ENCODE data around the gene DDX43. TPM values are rescaled to one million over a fixed set of nuclear protein-coding genes. Genes with fewer than 3 reads are reported as not detected.
"Not testable (repeated sequence)": the region's sequence is repeated elsewhere in the genome, so short reads cannot be mapped to it uniquely, and the experiment has no call there.

DDX43 gene
- total RNA-seq, 1 experiment from 2014 or later: not detected

- H3K4me3 Mint-ChIP-seq (ENCODE audit: unreplicated experiment): peak overlapping the region; percentile 3
- no peaks in the 10 kb centered on the region for H3K27me3 Mint-ChIP-seq (ENCODE audit: insufficient read depth, unreplicated experiment)
- H3K27ac Mint-ChIP-seq (ENCODE audit: low read depth, unreplicated experiment): no peak overlapping the region
- DNase-seq (ENCODE audit: unreplicated experiment): peak; percentile 90
- no TSS peak for BruUV-seq (replicated peaks)
- ChIA-PET POLR2A (interaction anchor here (0.6 to 1.5 kb wide), 5 partner anchors 10 to 130 kb away, joined by 3 to 4 read pairs (median 3); no protein-coding TSS in a partner anchor), CTCF (no interaction called here)
- TF ChIP-seq, protein P1, sequence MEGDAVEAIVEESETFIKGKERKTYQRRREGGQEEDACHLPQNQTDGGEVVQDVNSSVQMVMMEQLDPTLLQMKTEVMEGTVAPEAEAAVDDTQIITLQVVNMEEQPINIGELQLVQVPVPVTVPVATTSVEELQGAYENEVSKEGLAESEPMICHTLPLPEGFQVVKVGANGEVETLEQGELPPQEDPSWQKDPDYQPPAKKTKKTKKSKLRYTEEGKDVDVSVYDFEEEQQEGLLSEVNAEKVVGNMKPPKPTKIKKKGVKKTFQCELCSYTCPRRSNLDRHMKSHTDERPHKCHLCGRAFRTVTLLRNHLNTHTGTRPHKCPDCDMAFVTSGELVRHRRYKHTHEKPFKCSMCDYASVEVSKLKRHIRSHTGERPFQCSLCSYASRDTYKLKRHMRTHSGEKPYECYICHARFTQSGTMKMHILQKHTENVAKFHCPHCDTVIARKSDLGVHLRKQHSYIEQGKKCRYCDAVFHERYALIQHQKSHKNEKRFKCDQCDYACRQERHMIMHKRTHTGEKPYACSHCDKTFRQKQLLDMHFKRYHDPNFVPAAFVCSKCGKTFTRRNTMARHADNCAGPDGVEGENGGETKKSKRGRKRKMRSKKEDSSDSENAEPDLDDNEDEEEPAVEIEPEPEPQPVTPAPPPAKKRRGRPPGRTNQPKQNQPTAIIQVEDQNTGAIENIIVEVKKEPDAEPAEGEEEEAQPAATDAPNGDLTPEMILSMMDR (IDR thresholded peaks at IDR 0.05; ENCODE audit: unreplicated experiment): no peak
- H3K9me3 Mint-ChIP-seq (ENCODE audit: unreplicated experiment): no peaks in the 10 kb centered on the region
- H3K36me3 Mint-ChIP-seq (ENCODE audit: insufficient read depth, unreplicated experiment): peaks cover 3% of the 10 kb centered on the region
- intact Hi-C loops (cut with micrococcal nuclease): no loop called here
- H3K4me1 Mint-ChIP-seq (ENCODE audit: insufficient read depth, unreplicated experiment): peaks cover 10% of the 10 kb centered on the region
Observed at GRCh38 chr6:73455865-73456629, 61.4 kb downstream of the DDX43 start.

GRCh38 chr6:73459474-73459873 is 64.8 kb downstream of the DDX43 start:
- peaks cover 11% of the 10 kb centered on the region for H3K36me3 Mint-ChIP-seq (ENCODE audit: insufficient read depth, unreplicated experiment)
- H3K27me3 Mint-ChIP-seq (ENCODE audit: insufficient read depth, unreplicated experiment); H3K27ac Mint-ChIP-seq (ENCODE audit: low read depth, unreplicated experiment); BruUV-seq (replicated peaks); intact Hi-C loops (cut with micrococcal nuclease); H3K4me1 Mint-ChIP-seq (ENCODE audit: insufficient read depth, unreplicated experiment); H3K9me3 Mint-ChIP-seq (ENCODE audit: unreplicated experiment); H3K4me3 Mint-ChIP-seq (ENCODE audit: unreplicated experiment); CTCF ChIA-PET; DNase-seq (ENCODE audit: unreplicated experiment): not testable (repeated sequence)
- POLR2A ChIA-PET: interaction anchor here (4.5 kb wide), 1 partner anchor 8 kb away, joined by 59 read pairs; the partner anchor contains the start of gene CGAS

DNA sequence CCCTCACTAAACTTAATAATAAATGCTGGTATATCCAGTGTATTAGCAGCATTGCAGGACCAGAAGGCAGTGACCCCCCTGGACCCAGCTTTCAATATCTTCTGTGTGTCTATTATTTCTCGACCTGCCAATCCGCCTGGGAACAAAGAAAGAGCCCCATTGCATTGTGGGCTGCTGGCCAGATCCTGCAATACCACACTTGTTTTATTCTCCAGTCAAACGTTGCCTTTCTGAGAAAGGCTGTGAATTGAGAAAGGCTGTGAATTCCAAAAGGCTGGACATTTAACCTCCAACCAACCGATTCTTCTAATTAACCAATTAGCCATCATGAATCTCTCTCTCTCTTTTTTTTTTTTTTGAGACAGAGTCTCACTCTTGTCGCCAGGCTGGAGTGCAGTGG is 65.4 kb downstream of the DDX43 start:
- intact Hi-C loops (cut with micrococcal nuclease): no loop called here
- ChIA-PET POLR2A (interaction anchor here (0.7 to 4.5 kb wide), 5 partner anchors 8 to 195 kb away, joined by 3 to 59 read pairs (median 27); partner anchors contain the start of genes CGAS and EEF1A1), CTCF (interaction anchor here (0.6 to 0.9 kb wide), 4 partner anchors 10 to 151 kb away, joined by 3 read pairs; no protein-coding TSS in a partner anchor)
- BruUV-seq (replicated peaks): no TSS peak
- peaks cover 15% of the 10 kb centered on the region for H3K36me3 Mint-ChIP-seq (ENCODE audit: insufficient read depth, unreplicated experiment)
- no peaks in the 10 kb centered on the region for H3K9me3 Mint-ChIP-seq (ENCODE audit: unreplicated experiment)
- H3K4me3 Mint-ChIP-seq (ENCODE audit: unreplicated experiment): no peak overlapping the region
- H3K27me3 Mint-ChIP-seq (ENCODE audit: insufficient read depth, unreplicated experiment): no peaks in the 10 kb centered on the region
- DNase-seq (ENCODE audit: unreplicated experiment): no peak
- TF ChIP-seq, protein P1 (IDR thresholded peaks at IDR 0.05; ENCODE audit: unreplicated experiment): no peak
- peaks cover 6% of the 10 kb centered on the region for H3K4me1 Mint-ChIP-seq (ENCODE audit: insufficient read depth, unreplicated experiment)
- H3K27ac Mint-ChIP-seq (ENCODE audit: low read depth, unreplicated experiment): no peak overlapping the region

DNA sequence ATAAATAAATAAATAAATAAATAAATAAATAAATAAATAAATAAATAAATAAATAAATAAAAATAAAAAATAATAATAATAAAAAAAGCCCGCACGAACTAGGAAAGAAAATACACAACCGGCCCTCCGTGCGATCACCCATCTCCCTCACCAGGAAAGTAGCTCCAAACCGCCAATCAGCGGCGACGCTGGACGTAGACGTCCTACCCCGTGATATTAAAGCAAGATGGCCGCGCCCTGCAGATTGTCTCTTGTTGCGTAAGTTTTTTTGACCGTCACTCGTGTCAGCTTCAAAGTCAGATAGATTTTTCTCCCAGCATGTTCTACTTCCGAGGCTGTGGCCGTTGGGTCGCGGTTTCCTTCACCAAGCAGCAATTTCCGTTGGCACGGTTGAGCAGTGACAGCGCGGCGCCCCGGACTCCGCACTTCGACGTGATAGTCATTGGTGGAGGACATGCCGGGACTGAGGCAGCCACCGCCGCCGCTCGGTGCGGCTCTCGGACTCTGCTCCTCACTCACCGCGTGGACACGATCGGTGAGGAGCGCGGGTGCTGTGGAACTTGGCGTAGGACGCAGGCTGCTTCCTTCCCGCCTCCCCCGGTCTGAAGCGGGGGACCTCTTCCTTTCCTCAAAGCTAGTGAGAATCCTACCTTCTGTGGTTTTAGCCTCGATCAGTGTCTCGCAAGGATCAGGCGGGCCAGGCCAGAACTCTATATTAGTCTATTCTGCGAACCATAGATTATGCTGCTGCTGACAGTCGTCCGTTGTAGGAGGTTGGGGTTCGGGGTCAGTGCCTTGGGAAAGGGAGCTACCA is 67.1 kb downstream of the DDX43 start, which contains the start of gene MTO1:
Gene MTO1, plus strand, starts transcription at position 201 of the 814 bp plus-strand sequence. Its CDS starts 118 bp downstream, at position 319.
- no peaks in the 10 kb centered on the region for H3K9me3 Mint-ChIP-seq (ENCODE audit: unreplicated experiment)
- POLR2A ChIA-PET: interaction anchor here (0.6 to 4.5 kb wide), 39 partner anchors 10 to 812 kb away, joined by 3 to 59 read pairs (median 4); partner anchors contain the start of genes CGAS, EEF1A1 and SLC17A5
- CTCF ChIA-PET: interaction anchor here (0.6 to 2.9 kb wide), 15 partner anchors 9 to 1747 kb away, joined by 3 to 12 read pairs (median 6); partner anchors contain the start of gene CGAS
- TF ChIP-seq, protein P1 (IDR thresholded peaks at IDR 0.05; ENCODE audit: unreplicated experiment): no peak
- peaks cover 28% of the 10 kb centered on the region for H3K36me3 Mint-ChIP-seq (ENCODE audit: insufficient read depth, unreplicated experiment)
- no peaks in the 10 kb centered on the region for H3K27me3 Mint-ChIP-seq (ENCODE audit: insufficient read depth, unreplicated experiment)
- DNase-seq (ENCODE audit: unreplicated experiment): peak; percentile 94
- intact Hi-C loops (cut with micrococcal nuclease): loop anchor here (2.0 kb wide), 1 partner anchor 191 kb away; the partner anchor contains the start of gene SLC17A5
- H3K27ac Mint-ChIP-seq (ENCODE audit: low read depth, unreplicated experiment): peak within 1 kb of the TSS; percentile 95
- H3K4me3 Mint-ChIP-seq (ENCODE audit: unreplicated experiment): peak within 1 kb of the TSS; percentile 88
- H3K4me1 Mint-ChIP-seq (ENCODE audit: insufficient read depth, unreplicated experiment): peaks cover 6% of the 10 kb centered on the region
- TSS peak; percentile 79 for BruUV-seq (replicated peaks)

Other genes starting within 250 kb of the DDX43 start
- gene KHDC1L, start 169.3 kb upstream of the DDX43 start, total RNA-seq (2022): not detected in 2 replicates
- gene KHDC1, start 131.6 kb upstream of the DDX43 start, total RNA-seq (2022): 1.3 and 2.6 TPM in 2 replicates
- not detected in 2 replicates for gene DPPA5, start 40.6 kb upstream of the DDX43 start, total RNA-seq (2022)
- not detected in 2 replicates for gene KHDC3L, start 32.2 kb upstream of the DDX43 start, total RNA-seq (2022)
- not detected in 2 replicates for gene OOEP, start 24.9 kb upstream of the DDX43 start, total RNA-seq (2022)
- 11.6 and 14.1 TPM in 2 replicates for gene CGAS, start 57.5 kb downstream of the DDX43 start, total RNA-seq (2022)
- 50.8 and 51.4 TPM in 2 replicates for gene MTO1, start 66.9 kb downstream of the DDX43 start, total RNA-seq (2022)
- 13,507 and 14,346 TPM in 2 replicates for gene EEF1A1, start 126.2 kb downstream of the DDX43 start, total RNA-seq (2022)